ENCODE measurements around the gene PLK2.

The PLK2 gene

GRCh38 chr5:58481066-58481676, 21.3 kb upstream of the PLK2 start:
- no peak for DNase-seq (ENCODE audit: low read depth, low spot score)

DNA sequence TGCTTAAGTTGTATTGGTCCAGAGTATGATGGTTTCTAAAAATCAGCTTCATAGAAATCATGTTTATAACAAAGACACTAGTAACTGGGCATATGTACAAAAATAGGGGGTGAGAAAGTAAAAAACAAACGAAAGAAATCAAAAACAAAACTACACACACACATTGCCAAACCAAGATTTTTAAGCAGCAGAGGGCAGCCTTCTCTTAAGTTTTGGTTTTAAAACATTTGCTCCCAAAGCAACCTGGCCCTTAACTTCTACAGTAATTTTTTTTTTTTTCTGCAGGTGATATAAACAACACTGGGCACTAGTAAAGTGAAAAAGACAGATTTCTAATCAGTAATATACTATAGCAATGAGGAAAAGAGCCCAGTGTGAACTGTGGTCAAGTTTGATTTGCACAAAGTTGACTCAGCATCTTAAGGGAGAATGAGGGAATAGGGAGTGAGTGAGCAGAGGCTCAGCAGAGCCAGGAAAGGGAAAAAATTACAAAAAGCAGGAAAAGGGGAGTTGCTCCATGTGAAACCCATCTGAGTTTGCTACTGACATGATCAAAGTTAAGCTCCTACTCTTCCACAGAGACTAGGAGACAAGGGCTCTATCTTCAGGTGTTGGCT, 18.0 kb upstream of the PLK2 start:
- DNase-seq (ENCODE audit: low read depth, low spot score): no peak

DNA sequence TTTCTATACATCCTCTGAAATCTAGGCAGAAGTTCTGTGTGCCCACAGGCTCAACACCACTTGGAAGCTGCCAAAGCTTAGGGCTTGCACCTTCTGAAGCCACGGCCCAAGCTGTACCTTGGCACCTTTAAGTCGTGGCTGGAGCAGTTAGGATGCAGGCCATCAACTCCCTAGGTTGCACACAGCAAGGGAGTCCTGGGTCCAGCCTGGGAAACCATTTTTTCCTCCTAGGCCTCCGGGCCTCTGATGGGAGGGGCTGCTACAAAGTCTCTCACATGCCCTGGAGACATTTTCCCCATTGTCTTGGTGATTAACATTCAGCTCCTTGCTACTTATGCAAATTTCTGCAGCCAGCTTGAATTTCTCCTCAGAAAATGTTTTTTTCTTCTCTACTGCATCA, 15.5 kb upstream of the PLK2 start:
- DNase-seq (ENCODE audit: low read depth, low spot score): no peak

GRCh38 chr5:58469896-58470295, 10.0 kb upstream of the PLK2 start:
- DNase-seq (ENCODE audit: low read depth, low spot score): no peak

DNA sequence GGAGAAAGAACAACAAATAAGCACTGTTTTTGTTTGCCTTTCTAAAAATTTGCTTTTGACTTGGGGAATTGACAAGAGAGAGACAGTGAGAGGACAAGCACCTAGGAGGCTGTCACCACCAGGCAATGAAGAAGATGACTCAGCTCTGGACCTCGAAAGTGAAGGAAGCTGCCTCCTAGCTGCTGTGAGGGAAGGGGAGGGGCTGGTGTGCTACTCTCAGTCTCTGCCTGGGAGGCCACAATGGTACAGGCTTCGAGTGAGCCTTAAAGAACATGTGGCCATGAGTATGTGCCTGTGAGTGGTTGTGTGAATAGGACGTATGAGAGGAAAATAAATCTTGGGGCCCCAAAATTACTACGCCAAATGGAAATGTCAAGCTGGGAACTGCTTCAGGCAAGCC, 7.1 kb upstream of the PLK2 start:
- no peak for DNase-seq (ENCODE audit: low read depth, low spot score)

DNA sequence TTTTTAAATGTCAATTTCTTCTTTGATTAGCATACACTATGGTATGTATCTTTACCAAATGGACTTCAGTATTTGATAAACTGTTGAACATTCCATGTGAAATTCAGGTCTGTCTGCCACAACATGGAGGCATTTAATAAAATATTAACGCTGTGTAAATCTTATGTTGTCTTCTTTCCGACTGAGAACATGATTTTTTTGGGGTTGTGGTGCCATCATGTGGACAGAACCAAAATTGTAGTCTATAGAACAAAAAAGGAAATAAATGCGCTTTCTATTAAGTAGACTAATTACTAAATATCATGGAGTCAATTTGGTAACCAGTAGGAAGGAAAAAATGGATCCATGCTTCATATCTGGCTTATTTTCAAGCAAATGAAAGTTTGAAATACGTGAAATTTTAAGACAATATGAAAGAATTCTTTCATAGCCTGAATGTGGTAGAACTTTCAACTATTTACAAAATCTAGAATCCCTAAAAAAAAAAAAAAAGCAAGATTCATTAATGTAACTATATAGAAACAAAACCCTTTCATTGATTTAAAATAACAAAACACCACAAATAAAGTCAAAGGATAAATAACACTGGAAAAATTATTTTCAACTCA, 2.8 kb upstream of the PLK2 start:
- peak; percentile 12 for DNase-seq (ENCODE audit: low read depth, low spot score)

GRCh38 chr5:58462154-58462553, 2.3 kb upstream of the PLK2 start:
- no peak for DNase-seq (ENCODE audit: low read depth, low spot score)

DNA sequence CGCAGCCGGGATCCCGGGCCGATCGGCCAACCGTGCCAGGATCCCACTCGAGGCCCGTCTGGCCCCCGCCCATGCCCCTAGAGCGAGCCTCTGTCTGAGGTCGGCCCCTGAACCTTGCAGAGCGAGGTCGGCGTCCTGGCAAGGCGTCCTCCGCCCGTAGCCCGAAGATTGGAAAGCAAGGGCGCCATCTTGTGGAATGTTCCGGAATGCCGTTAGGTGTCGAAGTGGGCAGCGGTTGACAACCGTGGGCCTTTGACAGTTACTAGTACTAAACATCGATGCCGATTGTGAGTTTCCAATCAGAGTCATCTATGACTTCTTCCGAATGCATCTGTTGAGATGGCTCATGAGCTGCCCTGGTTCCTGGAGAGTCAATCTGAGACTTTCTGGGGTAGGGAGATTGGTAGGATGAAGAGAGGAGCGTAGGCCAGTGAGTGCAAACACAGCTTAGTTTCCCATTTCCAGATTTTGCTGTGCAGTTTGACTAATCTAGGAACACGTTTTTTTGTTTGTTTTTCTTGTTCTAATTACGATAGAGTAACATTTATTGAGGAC, 923 bp upstream of the PLK2 start:
- peak; percentile 78 for DNase-seq (ENCODE audit: low read depth, low spot score)

GRCh38 chr5:58459146-58460001, 512 bp downstream of the PLK2 start:
- no peak for DNase-seq (ENCODE audit: low read depth, low spot score)

DNA sequence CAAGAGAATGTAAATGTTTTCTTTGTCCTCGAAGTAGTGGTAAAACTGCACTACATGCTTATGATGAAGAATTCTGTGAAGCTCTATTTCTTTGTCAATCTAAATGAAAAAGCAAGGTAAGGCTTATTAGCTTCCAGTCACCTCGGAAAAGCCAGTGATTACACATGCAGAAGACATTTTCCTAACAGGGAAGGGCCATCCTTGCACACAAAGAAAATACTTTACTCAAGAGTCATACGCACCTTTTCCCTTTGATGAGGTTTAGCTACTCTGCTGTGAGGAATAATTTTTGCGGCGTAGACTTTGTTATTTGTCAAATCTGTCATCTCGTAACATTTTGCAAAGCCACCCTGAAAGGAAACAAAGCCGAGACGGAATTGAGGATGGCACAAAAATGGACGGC, 1.1 kb downstream of the PLK2 start:
- no peak for DNase-seq (ENCODE audit: low read depth, low spot score)

DNA sequence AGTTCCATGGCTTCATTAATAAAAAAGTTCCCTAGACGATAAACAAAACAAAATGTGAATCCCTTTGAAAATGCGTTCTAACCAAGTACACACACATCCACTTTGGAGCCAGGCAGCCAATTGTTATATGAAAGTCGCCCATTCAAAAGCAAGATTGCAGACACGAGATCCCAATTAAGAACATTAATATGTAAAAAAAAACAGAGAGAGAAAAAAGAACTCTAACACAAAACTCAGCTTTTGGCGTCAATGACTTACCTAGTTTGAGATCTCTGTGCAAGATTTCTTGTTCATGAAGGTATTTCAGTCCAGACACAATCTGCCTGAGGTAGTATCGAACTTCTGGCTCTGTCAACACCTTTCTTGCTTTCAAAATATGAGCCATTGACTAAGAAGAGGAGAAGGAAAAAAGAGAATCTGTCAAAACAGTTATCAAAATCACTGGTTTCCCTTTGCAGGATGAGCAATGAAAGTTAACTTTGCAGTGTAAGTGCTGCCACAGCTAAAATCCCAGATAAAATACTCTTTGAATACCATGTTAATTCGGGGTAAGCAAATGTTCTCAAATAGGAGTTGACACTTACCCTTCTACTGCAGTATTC, 1.6 kb downstream of the PLK2 start:
- no peak for DNase-seq (ENCODE audit: low read depth, low spot score)

- DNase-seq (ENCODE audit: low read depth, low spot score): no peak
Observed at GRCh38 chr5:58457050-58457449, 2.8 kb downstream of the PLK2 start.

GRCh38 chr5:58456486-58456885, 3.4 kb downstream of the PLK2 start:
- DNase-seq (ENCODE audit: low read depth, low spot score): no peak

- DNase-seq (ENCODE audit: low read depth, low spot score): no peak
Observed at GRCh38 chr5:58456026-58456425, 3.9 kb downstream of the PLK2 start.

GRCh38 chr5:58455480-58455879, 4.4 kb downstream of the PLK2 start:
- DNase-seq (ENCODE audit: low read depth, low spot score): no peak

- no peak for DNase-seq (ENCODE audit: low read depth, low spot score)
Observed at GRCh38 chr5:58455066-58455465, 4.8 kb downstream of the PLK2 start.

- no peak for DNase-seq (ENCODE audit: low read depth, low spot score)
Observed at GRCh38 chr5:58454025-58454424, 5.9 kb downstream of the PLK2 start.

DNA sequence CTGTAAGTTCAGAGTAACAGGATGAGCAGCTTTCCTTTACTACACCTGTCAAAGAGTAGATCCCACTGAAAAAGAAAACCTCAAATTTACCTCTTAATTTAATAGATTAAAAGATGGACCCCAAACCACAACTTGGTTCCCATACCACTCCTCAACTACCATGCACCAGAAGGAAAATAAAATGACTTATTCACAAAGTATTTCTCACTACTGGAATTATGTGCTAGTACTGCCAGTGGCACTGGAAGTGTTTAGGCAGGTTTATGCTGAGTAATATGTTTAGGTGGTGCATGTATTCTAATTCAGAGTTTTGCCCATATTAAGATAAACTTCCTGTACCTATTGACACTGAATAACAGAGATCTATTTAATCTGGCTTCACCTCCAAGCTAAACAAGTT, 6.6 kb downstream of the PLK2 start:
- no peak for DNase-seq (ENCODE audit: low read depth, low spot score)

DNA sequence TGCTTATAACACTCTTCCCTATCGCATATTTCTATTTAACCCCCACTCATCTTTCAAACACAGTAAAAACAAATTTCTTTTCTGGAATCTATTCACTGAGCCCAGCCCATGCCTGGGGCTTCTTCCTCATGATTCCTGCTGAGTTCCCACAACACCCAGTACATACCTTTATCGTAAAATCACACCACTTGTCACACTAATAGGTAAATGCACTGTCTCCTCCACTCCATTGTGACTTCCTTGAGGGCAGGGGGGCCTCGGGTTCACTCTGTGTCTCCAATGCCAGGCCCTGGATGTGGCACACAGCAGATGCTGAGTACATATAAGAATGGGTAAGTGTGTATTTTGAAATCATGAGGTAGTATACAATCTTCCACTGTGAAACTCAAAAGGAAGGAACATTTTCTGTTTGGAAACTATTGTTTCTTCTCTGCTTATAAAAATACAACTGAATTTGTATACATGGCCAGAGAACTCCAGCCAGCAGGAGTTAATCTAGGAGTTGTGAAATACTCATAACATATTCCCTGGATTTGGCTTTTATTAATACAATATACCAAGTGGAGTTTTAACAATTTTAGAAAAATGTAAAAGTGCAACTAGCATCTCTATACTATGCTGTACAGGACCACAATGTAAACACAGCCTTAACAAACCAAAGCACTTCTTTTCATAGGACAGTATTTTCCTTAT, 7.2 kb downstream of the PLK2 start:
- DNase-seq (ENCODE audit: low read depth, low spot score): no peak

DNA sequence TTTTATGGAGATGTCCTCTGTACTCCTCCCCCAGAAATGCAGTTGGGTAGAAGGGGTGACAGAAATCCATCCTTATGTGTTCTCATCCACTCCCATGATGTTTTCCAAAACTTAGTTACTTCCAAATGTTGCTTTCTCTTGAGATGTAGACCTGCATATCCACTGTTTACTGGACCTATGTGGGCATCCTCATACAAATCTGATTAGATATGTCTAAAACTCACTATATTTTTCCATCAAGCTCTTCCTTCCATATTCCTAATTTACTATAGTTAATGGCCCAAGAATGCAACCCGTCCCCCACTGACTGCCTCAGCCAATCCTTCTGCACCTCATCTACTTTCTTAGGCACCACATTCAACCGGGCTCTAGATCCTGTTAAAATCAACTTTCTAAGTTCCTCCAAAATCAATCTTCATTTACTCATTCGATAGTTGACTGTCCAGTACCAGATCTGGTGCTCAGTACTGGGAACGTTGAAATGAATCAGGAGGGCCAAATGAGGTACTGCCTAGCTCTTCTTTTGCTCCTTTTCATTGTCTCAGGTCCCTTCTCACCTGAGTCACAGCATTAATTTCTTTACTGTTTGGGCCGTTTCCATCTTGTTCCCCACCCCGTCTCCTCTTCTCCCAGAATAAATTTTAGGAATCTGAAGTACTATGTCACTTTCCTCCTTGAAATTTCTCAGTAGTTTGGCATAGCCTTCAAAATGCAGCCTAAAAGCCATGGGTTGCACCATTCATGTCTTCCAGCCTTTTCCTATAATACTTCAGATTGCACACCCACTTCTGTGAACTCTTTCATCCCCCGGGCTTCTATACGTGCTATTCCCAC, 7.9 kb downstream of the PLK2 start:
- DNase-seq (ENCODE audit: low read depth, low spot score): no peak
